Astrocyte of the cerebellum (primary cell): ENCODE data around the gene USP20.

Source experiments
- DNase-seq: peaks from one replicate; pipeline ENCODE4 v3.0.0-alpha.2; 2011; ENCODE audit warnings: low read depth
- H3K4me3 ChIP-seq: 2 replicates; pipeline ENCODE4 v1.5.1; 2011; ENCODE audit warnings: mild to moderate bottlenecking, low read depth, low read length, moderate library complexity
- CTCF ChIP-seq: IDR thresholded peaks from 2 replicates; pipeline ENCODE4 v1.5.1; 2012; ENCODE audit warnings: low read length, low read depth, moderate library complexity, mild to moderate bottlenecking; ENCODE audit errors: missing control alignments
- in situ Hi-C: cut with HindIII; loops from 2 replicates; pipeline ENCODE4 v1.10.0; 2017; ENCODE audit warnings: low sequenced_read_pairs

USP20 gene

GRCh38 chr9:129910628-129911567, 75.6 kb downstream of the USP20 start:
- TF ChIP-seq CTCF: no peak
- in situ Hi-C loops: no loop called here
- peak; percentile 98 for DNase-seq

GRCh38 chr9:129914051-129914450, 78.8 kb downstream of the USP20 start:
- in situ Hi-C loops: no loop called here
- TF ChIP-seq CTCF: no peak
- no peak for DNase-seq
- no peak overlapping the region for H3K4me3 ChIP-seq

More at GRCh38 chr9:129910628-129911567, 75.6 kb downstream of the USP20 start:
- no peak overlapping the region for H3K4me3 ChIP-seq

GRCh38 chr9:129916707-129917106, 81.4 kb downstream of the USP20 start:
- H3K4me3 ChIP-seq: no peak overlapping the region
- no peak for DNase-seq
- no peak for TF ChIP-seq CTCF
- in situ Hi-C loops: no loop called here

- no peak for DNase-seq
- no peak for TF ChIP-seq CTCF
- H3K4me3 ChIP-seq: no peak overlapping the region
- in situ Hi-C loops: no loop called here
Observed at GRCh38 chr9:129918296-129918950, 83.2 kb downstream of the USP20 start.

- in situ Hi-C loops: no loop called here
- no peak overlapping the region for H3K4me3 ChIP-seq
- TF ChIP-seq CTCF: no peak
- no peak for DNase-seq
Observed at GRCh38 chr9:129919277-129919676, 84.0 kb downstream of the USP20 start.

GRCh38 chr9:129919841-129920240, 84.6 kb downstream of the USP20 start:
- in situ Hi-C loops: no loop called here
- no peak for DNase-seq
- TF ChIP-seq CTCF: no peak
- no peak overlapping the region for H3K4me3 ChIP-seq
